ENCODE measurements around the gene XRCC3.

Gene XRCC3

GRCh38 chr14:103708750-103709187 lies 6.5 kb downstream of the XRCC3 start:
- FAIRE-seq = no peak
- no peak for DNase-seq (ENCODE audit: insufficient read length, low spot score)

- DNase-seq (ENCODE audit: insufficient read length, low spot score) (no peak), FAIRE-seq (no peak)
These were observed 7.7 kb downstream of the XRCC3 start for GRCh38 chr14:103707329-103708263.

- DNase-seq (ENCODE audit: insufficient read length, low spot score) (no peak), FAIRE-seq (no peak)
These were observed 8.5 kb downstream of the XRCC3 start for GRCh38 chr14:103706551-103707328.

GRCh38 chr14:103705504-103706284 lies 9.6 kb downstream of the XRCC3 start:
- no peak for FAIRE-seq
- DNase-seq (ENCODE audit: insufficient read length, low spot score) = no peak

- FAIRE-seq = no peak
These were observed 10.1 kb downstream of the XRCC3 start for GRCh38 chr14:103705118-103705503.

GRCh38 chr14:103704708-103705107 lies 10.5 kb downstream of the XRCC3 start:
- FAIRE-seq = no peak

More at GRCh38 chr14:103705118-103705503, 10.1 kb downstream of the XRCC3 start:
- DNase-seq (ENCODE audit: insufficient read length, low spot score) = no peak

GRCh38 chr14:103703433-103704385 lies 11.5 kb downstream of the XRCC3 start:
- DNase-seq (ENCODE audit: insufficient read length, low spot score) = no peak

More at GRCh38 chr14:103704708-103705107, 10.5 kb downstream of the XRCC3 start:
- no peak for DNase-seq (ENCODE audit: insufficient read length, low spot score)

GRCh38 chr14:103702497-103703432 lies 12.5 kb downstream of the XRCC3 start:
- DNase-seq (ENCODE audit: insufficient read length, low spot score) (no peak), FAIRE-seq (no peak)

More at GRCh38 chr14:103703433-103704385, 11.5 kb downstream of the XRCC3 start:
- FAIRE-seq = no peak

GRCh38 chr14:103702095-103702494 lies 13.2 kb downstream of the XRCC3 start:
- FAIRE-seq (no peak), DNase-seq (ENCODE audit: insufficient read length, low spot score) (no peak)

- DNase-seq (ENCODE audit: insufficient read length, low spot score) (no peak), FAIRE-seq (no peak)
These were observed 14.3 kb downstream of the XRCC3 start for GRCh38 chr14:103700753-103701490.

- DNase-seq (ENCODE audit: insufficient read length, low spot score) = no peak
- no peak for FAIRE-seq
These were observed 15.1 kb downstream of the XRCC3 start for GRCh38 chr14:103699901-103700752.

GRCh38 chr14:103699261-103699661 lies 16.0 kb downstream of the XRCC3 start:
- no peak for DNase-seq (ENCODE audit: insufficient read length, low spot score)
- no peak for FAIRE-seq

GRCh38 chr14:103698380-103699260 lies 16.6 kb downstream of the XRCC3 start:
- FAIRE-seq (no peak), DNase-seq (ENCODE audit: insufficient read length, low spot score) (no peak)

- FAIRE-seq = no peak
- DNase-seq (ENCODE audit: insufficient read length, low spot score) = no peak
These were observed 17.5 kb downstream of the XRCC3 start for GRCh38 chr14:103697603-103698379.

GRCh38 chr14:103697206-103697602 lies 18.0 kb downstream of the XRCC3 start:
- FAIRE-seq = no peak
- no peak for DNase-seq (ENCODE audit: insufficient read length, low spot score)

Data from HTR-8/SVneo (cell line).